DMS 273 (cell line): ENCODE measurements around the gene ABCC12.

ENCODE experiments used
- DNase-seq: peaks from one replicate; lab custom pipeline; 2025; ENCODE audit not compliant: unreplicated experiment; lab: John Stamatoyannopoulos, UW

The ABCC12 gene

GRCh38 chr16:48106446-48106845 lies 49.3 kb downstream of the ABCC12 start:
- peak; percentile 7 for DNase-seq
